B cell (primary cell): ENCODE data around the gene ADAMTS16. TPM values are rescaled to one million over a fixed set of nuclear protein-coding genes. Genes with fewer than 3 reads are reported as not detected.

Experiments used
- ATAC-seq: fragments of 200-7000 bp; cut with Tn5 transposase; one replicate; pipeline ENCODE4 v1.10.0; 2021; ENCODE audit warnings: low read depth, mild to moderate bottlenecking, moderate number of reproducible peaks, moderate library complexity
- CTCF ChIA-PET: fragments of 350-600 bp; sonication (Branson Sonifier 250); formaldehyde crosslinking; loops from one replicate; lab custom pipeline; 2021; ENCODE audit warnings: antibody characterized with exemption, inconsistent platforms; lab: Charles Lee
- POLR2A ChIA-PET: fragments of 350-600 bp; sonication (Branson Sonifier 250); formaldehyde crosslinking; loops from one replicate; lab custom pipeline; 2021; ENCODE audit warnings: antibody characterized with exemption; lab: Charles Lee
- DNase-seq: peaks from one replicate; pipeline ENCODE4 v3.0.0; 2013
- H2AFZ ChIP-seq: 2 replicates; pipeline ENCODE4 v1.6.1; 2012; ENCODE audit warnings: mild to moderate bottlenecking, low read depth, low read length; ENCODE audit not compliant: insufficient read depth, poor library complexity, severe bottlenecking
- H3K27ac ChIP-seq, 2 donors: 1 replicate in 1 of 2; 2 replicates in 1 of 2; pipeline ENCODE4 v1.5.1; 2012 to 2013; ENCODE audit warnings: low read length in 2 of 2, mild to moderate bottlenecking in 2 of 2, moderate library complexity in 1 of 2
- H3K27me3 ChIP-seq, 4 experiments: fragments of 200-600 bp in 1 of 4; sonication (generic) in 1 of 4; replicated peaks in 1 of 4; 1 replicate in 2 of 4; 2 replicates in 2 of 4; pipeline versions ENCODE4 v1.6.1 to v1.7.0; 2013 to 2016; ENCODE audit warnings: low read length in 3 of 4, mild to moderate bottlenecking in 2 of 4, mixed read lengths in 1 of 4, moderate library complexity in 1 of 4; ENCODE audit not compliant: insufficient read depth in 4 of 4, control insufficient read depth in 3 of 4; ENCODE audit errors: control extremely low read depth in 1 of 4
- H3K36me3 ChIP-seq, 2 experiments: replicated peaks in 1 of 2; 1 replicate in 1 of 2; 2 replicates in 1 of 2; pipeline versions ENCODE4 v1.6.1 to v1.7.1; 2013; ENCODE audit warnings: low read length in 1 of 2; ENCODE audit not compliant: insufficient read depth in 2 of 2, control insufficient read depth in 1 of 2; ENCODE audit errors: control extremely low read depth in 1 of 2, extremely low read depth in 1 of 2
- H3K4me1 ChIP-seq, 2 donors: fragments of 200-600 bp in 1 of 2; sonication (generic) in 1 of 2; 1 replicate in 1 of 2; 2 replicates in 1 of 2; pipeline versions ENCODE4 v1.5.1 to v1.6.1; 2013 to 2017; ENCODE audit warnings: low read length in 2 of 2; ENCODE audit not compliant: control insufficient read depth in 2 of 2, insufficient read depth in 2 of 2
- H3K4me2 ChIP-seq: replicated peaks from 2 replicates; pipeline ENCODE3; 2012; ENCODE audit warnings: mild to moderate bottlenecking, low read depth, low read length; ENCODE audit not compliant: poor library complexity, severe bottlenecking
- H3K4me3 ChIP-seq, 5 experiments: fragments of 200-600 bp in 1 of 5; sonication (generic) in 1 of 5; 1 replicate in 3 of 5; 2 replicates in 2 of 5; pipeline versions ENCODE4 v1.5.1 to v1.7.0; 2011 to 2016; ENCODE audit warnings: low read length in 4 of 5, mild to moderate bottlenecking in 4 of 5, low read depth in 2 of 5, control low read depth in 1 of 5, moderate library complexity in 1 of 5; ENCODE audit not compliant: insufficient read depth in 1 of 5; ENCODE audit errors: control extremely low read depth in 1 of 5, extremely low read depth in 1 of 5
- H3K79me2 ChIP-seq: fragments of 200-600 bp; sonication (generic); one replicate; pipeline ENCODE4 v1.6.0; 2016; ENCODE audit warnings: low read length; ENCODE audit not compliant: control insufficient read depth, insufficient read depth
- H3K9ac ChIP-seq: fragments of 200-600 bp; sonication (generic); 2 replicates; pipeline ENCODE4 v1.6.1; 2017; ENCODE audit warnings: mild to moderate bottlenecking, low read length, moderate library complexity
- H3K9me3 ChIP-seq, 3 donors: one replicate each; pipeline versions ENCODE4 v1.6.1 to v1.7.1; 2013; ENCODE audit warnings: low read length in 2 of 3; ENCODE audit not compliant: control insufficient read depth in 2 of 3, insufficient read depth in 1 of 3; ENCODE audit errors: control extremely low read depth in 1 of 3
- H4K20me1 ChIP-seq: 2 replicates; pipeline ENCODE4 v1.6.0; 2012; ENCODE audit warnings: mild to moderate bottlenecking, low read length; ENCODE audit not compliant: insufficient read depth, control insufficient read depth, poor library complexity, severe bottlenecking
- H3K27ac Mint-ChIP-seq: one replicate; pipeline ENCODE4 v1.8.0; 2021; ENCODE audit warnings: mixed read lengths
- H3K27me3 Mint-ChIP-seq: one replicate; pipeline ENCODE4 v1.8.0; 2021; ENCODE audit warnings: mixed read lengths
- H3K4me1 Mint-ChIP-seq: one replicate; pipeline ENCODE4 v1.8.0; 2021; ENCODE audit warnings: mixed read lengths
- H3K4me3 Mint-ChIP-seq: one replicate; pipeline ENCODE4 v1.8.0; 2021; ENCODE audit warnings: mixed read lengths
- H3K9me3 Mint-ChIP-seq: one replicate; pipeline ENCODE4 v1.8.0; 2022; ENCODE audit warnings: mixed read lengths; ENCODE audit not compliant: insufficient read depth
- EZH2 ChIP-seq: IDR thresholded peaks from 2 replicates; pipeline ENCODE4 v1.6.1; 2012; ENCODE audit warnings: borderline replicate concordance, low read depth, mild to moderate bottlenecking, moderate library complexity, low read length; ENCODE audit not compliant: insufficient read depth, poor library complexity, severe bottlenecking
- WGBS: methylation state at CpG from one replicate; pipeline ENCODE4 v1.1.5; 2013; ENCODE audit warnings: missing lambda C conversion rate; ENCODE audit not compliant: insufficient coverage; 5-methylcytosine and 5-hydroxymethylcytosine counted together
- intact Hi-C: fragments of 100-400 bp; cut with micrococcal nuclease; formaldehyde crosslinking; loops from one replicate; pipeline ENCODE4 v1.10.0; 2022
- polyA plus RNA-seq: library from polyadenylated mRNA; depleted of rRNA; stranded (reverse); fragments of >200 nt; gene quantifications from 2 replicates; pipeline ENCODE4 v1.2.3, GENCODE V29; 2012
- total RNA-seq, 2 donors: library from RNA; stranded (reverse); fragments of 120-200 nt in 1 of 2; gene quantifications; 1 replicate in 1 of 2; 2 replicates in 1 of 2; pipeline versions ENCODE4 v1.2.3 to v1.2.4, GENCODE V29; 2013 to 2022
- TF ChIP-seq, protein P1 (sequence below): fragments of 200-600 bp; IDR thresholded peaks from one replicate; pipeline ENCODE4 v1.8.0; 2022; ENCODE audit warnings: antibody characterized with exemption, mild to moderate bottlenecking

ADAMTS16 gene
- total and polyA plus RNA-seq, 2 donors (not counting 1 experiment from before 2014, with no cell fraction given), result not detected

DNA sequence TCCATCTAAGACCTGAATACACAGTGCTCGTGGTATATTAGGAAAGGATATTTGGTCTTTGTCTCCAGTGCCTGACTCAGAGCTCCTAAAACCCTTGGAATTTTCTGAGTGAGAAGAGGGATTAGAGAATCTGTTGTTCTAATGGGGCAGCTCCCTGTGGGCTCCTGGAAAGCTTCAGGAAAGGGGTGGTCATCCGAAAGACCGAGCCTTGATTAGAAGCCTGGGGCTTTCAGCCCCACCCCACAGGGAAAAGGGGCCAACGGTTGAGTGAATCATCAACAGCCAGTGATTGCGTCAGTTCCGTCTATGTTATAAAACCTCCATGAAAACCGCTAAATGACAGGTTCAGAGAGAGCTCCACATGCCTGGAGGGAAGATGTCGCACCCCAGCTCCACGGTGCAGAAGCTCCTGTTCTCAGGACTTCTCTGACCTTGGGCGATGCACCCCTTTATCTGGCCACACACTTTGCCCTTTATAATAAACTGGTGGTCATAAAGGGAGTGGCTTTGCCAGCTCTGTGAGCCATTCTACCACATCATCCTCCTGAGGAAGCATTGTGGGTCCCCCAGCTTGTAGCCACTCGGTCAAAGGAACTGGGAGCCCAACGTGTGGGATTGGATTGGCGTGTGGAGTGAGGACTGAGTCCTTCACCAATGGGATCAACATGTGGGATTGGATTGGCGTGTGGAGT lies 211.3 kb downstream of the ADAMTS16 start:
- WGBS, result 92% methylated on average over 12 of the region's 14 CpGs
- no peak overlapping the region for H3K27ac ChIP-seq
- TF ChIP-seq EZH2, result no peak
- TF ChIP-seq, protein P1, sequence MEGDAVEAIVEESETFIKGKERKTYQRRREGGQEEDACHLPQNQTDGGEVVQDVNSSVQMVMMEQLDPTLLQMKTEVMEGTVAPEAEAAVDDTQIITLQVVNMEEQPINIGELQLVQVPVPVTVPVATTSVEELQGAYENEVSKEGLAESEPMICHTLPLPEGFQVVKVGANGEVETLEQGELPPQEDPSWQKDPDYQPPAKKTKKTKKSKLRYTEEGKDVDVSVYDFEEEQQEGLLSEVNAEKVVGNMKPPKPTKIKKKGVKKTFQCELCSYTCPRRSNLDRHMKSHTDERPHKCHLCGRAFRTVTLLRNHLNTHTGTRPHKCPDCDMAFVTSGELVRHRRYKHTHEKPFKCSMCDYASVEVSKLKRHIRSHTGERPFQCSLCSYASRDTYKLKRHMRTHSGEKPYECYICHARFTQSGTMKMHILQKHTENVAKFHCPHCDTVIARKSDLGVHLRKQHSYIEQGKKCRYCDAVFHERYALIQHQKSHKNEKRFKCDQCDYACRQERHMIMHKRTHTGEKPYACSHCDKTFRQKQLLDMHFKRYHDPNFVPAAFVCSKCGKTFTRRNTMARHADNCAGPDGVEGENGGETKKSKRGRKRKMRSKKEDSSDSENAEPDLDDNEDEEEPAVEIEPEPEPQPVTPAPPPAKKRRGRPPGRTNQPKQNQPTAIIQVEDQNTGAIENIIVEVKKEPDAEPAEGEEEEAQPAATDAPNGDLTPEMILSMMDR, result no peak
- no peak overlapping the region for H3K4me2 ChIP-seq
- no peaks in the 10 kb centered on the region for H3K36me3 ChIP-seq
- H3K9me3 ChIP-seq, result peaks cover 0 to 21% (median 0%) of the 10 kb centered on the region in 3 donors
- Mint-ChIP-seq H3K4me3 (no peak overlapping the region), H3K9me3 (no peaks in the 10 kb centered on the region), H3K27me3 (peaks cover 4% of the 10 kb centered on the region), H3K27ac (no peak overlapping the region), H3K4me1 (peaks cover 4% of the 10 kb centered on the region)
- no peak overlapping the region for H3K4me3 ChIP-seq
- H2AFZ ChIP-seq, result no peak overlapping the region
- ChIA-PET POLR2A (no interaction called here), CTCF (no interaction called here)
- H4K20me1 ChIP-seq, result no peaks in the 10 kb centered on the region
- DNase-seq (no peak), ATAC-seq (no peak)
- no peak overlapping the region for H3K9ac ChIP-seq
- H3K27me3 ChIP-seq, result no peaks in the 10 kb centered on the region
- intact Hi-C loops, result no loop called here
- H3K79me2 ChIP-seq, result no peaks in the 10 kb centered on the region
- H3K4me1 ChIP-seq, result no peaks in the 10 kb centered on the region

DNA sequence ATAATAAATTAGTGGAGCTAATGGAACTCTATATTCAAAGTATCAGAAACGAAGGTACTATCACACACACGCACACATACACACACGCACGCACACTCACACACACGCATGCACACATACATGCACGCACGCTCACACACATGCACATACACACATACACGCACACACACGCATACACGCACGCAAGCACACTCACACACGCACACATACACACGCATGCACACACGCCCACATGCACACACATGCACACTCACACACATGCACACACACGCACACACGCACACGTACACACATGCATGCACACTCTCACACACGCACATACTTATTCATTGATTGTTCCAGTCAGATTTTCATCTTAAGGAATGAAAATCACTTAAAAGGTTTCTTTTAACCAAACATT lies 212.5 kb downstream of the ADAMTS16 start:
- H3K9me3 ChIP-seq, result peaks cover 0 to 21% (median 0%) of the 10 kb centered on the region in 3 donors
- WGBS, result 94% methylated on average over 16 of the region's 18 CpGs

More for the DNA sequence above, 212.5 kb downstream of the ADAMTS16 start:
- no peaks in the 10 kb centered on the region for H3K9me3 Mint-ChIP-seq
- H3K27me3 Mint-ChIP-seq, result no peaks in the 10 kb centered on the region
- H3K4me2 ChIP-seq, result no peak overlapping the region
- H3K4me3 ChIP-seq, result no peak overlapping the region
- CTCF ChIA-PET, result no interaction called here
- no peaks in the 10 kb centered on the region for H3K79me2 ChIP-seq
- DNase-seq, result no peak
- no peaks in the 10 kb centered on the region for H3K27me3 ChIP-seq
- no peak for ATAC-seq
- POLR2A ChIA-PET, result no interaction called here
- TF ChIP-seq, protein P1, result no peak
- no peak for TF ChIP-seq EZH2
- no peaks in the 10 kb centered on the region for H4K20me1 ChIP-seq
- H3K27ac ChIP-seq, result no peak overlapping the region
- H3K27ac Mint-ChIP-seq, result no peak overlapping the region
- peaks cover 4% of the 10 kb centered on the region for H3K4me1 Mint-ChIP-seq
- no peaks in the 10 kb centered on the region for H3K36me3 ChIP-seq
- no peaks in the 10 kb centered on the region for H3K4me1 ChIP-seq
- no peak overlapping the region for H3K4me3 Mint-ChIP-seq
- no peak overlapping the region for H3K9ac ChIP-seq
- intact Hi-C loops, result no loop called here
- no peak overlapping the region for H2AFZ ChIP-seq
